ENCODE data around the gene RUNDC1. TPM values are rescaled to one million over a fixed set of nuclear protein-coding genes. Genes with fewer than 3 reads are reported as not detected.
A peak's percentile ranks its signal among the peaks of the same experiment; 100 is the strongest.

The RUNDC1 gene
- polyA plus RNA-seq, 1 experiment: 12.9 TPM

DNA sequence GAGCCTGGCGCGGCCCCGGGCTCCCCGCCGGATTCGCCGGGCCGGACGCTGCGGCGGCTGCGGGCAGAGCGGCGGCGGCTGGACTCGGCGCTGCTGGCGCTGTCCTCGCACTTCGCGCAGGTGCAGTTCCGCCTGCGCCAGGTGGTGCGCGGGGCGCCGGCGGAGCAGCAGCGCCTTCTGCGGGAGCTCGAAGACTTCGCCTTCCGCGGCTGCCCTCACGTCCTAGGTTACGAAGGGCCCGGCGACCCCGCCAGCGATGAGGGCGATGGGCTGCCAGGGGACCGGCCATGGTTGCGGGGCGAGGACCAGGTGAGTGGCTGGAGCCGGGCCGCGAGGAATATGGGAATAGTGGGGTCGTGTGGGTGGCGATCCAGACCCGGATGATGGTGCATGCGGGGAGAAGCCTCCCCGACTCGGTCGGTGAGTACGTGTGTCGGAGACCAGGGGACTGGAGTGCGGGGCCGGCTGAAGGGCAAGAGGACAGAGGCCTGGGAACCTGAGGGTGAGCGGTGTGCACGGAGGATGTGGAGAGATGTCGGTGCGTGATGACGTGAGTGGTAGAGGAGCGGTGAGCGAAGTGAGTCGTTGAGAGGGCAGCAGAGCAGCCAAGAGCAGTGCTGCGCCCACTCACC is 517 bp downstream of the RUNDC1 start:
- ChIA-PET POLR2A (interaction anchor here (1.3 kb wide), 1 partner anchor 17 kb away, joined by 3 read pairs; no protein-coding TSS in a partner anchor), CTCF (no interaction called here)
- no peak for DNase-seq (ENCODE audit: low read depth)

DNA sequence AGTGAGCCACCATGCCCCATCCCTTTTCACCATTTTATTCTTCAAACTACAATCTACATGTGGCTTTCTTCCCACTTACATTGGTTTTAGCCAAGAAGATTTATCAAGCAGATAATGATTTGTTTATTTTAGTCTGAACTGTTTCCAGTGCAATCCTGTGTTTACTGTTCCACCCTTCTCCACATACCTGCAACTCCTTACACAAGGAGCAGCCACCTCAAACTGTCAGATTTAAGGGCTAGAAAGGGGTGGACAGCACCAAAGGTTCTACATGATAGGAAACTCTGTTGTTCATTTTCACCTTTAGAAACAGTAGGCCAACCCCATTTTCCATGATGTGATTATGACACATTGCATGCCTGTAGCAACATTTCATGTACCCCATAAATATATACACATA is 1.9 kb downstream of the RUNDC1 start:
- Histone ChIP-seq H3K4me3 (ENCODE audit: low read depth, low read length) (no peak overlapping the region), H3K36me3 (ENCODE audit: control insufficient read depth, insufficient read depth, low read length) (peaks cover 2% of the 10 kb centered on the region), H3K27me3 (ENCODE audit: control insufficient read depth, insufficient read depth, low read length) (no peaks in the 10 kb centered on the region)
- TF ChIP-seq, protein P1, sequence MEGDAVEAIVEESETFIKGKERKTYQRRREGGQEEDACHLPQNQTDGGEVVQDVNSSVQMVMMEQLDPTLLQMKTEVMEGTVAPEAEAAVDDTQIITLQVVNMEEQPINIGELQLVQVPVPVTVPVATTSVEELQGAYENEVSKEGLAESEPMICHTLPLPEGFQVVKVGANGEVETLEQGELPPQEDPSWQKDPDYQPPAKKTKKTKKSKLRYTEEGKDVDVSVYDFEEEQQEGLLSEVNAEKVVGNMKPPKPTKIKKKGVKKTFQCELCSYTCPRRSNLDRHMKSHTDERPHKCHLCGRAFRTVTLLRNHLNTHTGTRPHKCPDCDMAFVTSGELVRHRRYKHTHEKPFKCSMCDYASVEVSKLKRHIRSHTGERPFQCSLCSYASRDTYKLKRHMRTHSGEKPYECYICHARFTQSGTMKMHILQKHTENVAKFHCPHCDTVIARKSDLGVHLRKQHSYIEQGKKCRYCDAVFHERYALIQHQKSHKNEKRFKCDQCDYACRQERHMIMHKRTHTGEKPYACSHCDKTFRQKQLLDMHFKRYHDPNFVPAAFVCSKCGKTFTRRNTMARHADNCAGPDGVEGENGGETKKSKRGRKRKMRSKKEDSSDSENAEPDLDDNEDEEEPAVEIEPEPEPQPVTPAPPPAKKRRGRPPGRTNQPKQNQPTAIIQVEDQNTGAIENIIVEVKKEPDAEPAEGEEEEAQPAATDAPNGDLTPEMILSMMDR (IDR thresholded peaks at IDR 0.05; ENCODE audit: insufficient read depth, low read depth, low read length): no peak
- no peak for DNase-seq (ENCODE audit: low read depth)
- ChIA-PET POLR2A (no interaction called here), CTCF (no interaction called here)

More for the DNA sequence above, 517 bp downstream of the RUNDC1 start:
- TF ChIP-seq, protein P1 (IDR thresholded peaks at IDR 0.05; ENCODE audit: insufficient read depth, low read depth, low read length): peak; percentile 6; the same call in 1 of the 2 replicates
- Histone ChIP-seq H3K4me3 (ENCODE audit: low read depth, low read length) (peak overlapping the region; percentile 99), H3K27me3 (ENCODE audit: control insufficient read depth, insufficient read depth, low read length) (no peaks in the 10 kb centered on the region), H3K36me3 (ENCODE audit: control insufficient read depth, insufficient read depth, low read length) (no peaks in the 10 kb centered on the region; the same call in 1 of the 2 replicates)

DNA sequence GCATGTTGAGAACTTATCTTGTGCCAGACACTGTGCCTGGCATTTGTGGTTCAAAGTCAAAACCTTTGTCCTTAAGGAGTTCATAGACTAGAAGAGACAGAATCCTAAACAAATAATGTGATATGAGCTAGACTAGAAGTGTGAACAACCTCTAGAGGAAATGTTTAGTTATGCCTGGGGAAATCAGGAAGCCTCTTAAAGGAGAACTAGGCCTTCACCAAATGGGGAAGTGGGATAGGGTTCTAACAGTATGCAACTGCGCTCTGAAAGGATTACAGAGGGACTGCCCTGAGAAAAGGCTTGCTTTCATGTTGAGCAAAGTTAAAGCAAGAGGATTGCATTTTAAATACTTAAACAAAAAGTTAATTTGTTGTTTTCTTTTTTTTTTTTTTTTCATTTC is 4.9 kb downstream of the RUNDC1 start:
- peaks cover 4% of the 10 kb centered on the region for H3K36me3 ChIP-seq (ENCODE audit: control insufficient read depth, insufficient read depth, low read length)
- DNase-seq (ENCODE audit: low read depth): no peak

DNA sequence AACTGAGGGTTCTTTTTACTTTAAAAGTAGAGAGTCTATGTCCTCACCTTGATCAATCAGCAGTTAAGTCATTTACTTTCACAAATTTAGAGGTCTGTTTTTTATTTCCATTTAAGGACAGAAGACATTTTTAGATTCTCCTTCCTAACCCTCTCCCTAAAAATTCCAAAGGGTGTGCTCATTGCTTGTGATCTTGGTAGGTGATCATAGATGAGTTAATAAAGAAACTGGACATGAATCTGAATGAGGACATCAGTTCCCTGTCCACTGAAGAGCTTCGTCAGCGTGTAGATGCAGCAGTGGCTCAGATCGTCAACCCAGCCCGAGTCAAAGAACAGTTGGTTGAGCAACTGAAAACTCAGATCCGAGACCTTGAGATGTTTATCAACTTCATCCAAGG is 8.8 kb downstream of the RUNDC1 start:
- DNase-seq (ENCODE audit: low read depth): no peak
- TF ChIP-seq, protein P1 (IDR thresholded peaks at IDR 0.05; ENCODE audit: insufficient read depth, low read depth, low read length): no peak
- ChIA-PET CTCF (no interaction called here), POLR2A (no interaction called here)
- H3K27me3 ChIP-seq (ENCODE audit: control insufficient read depth, insufficient read depth, low read length): no peaks in the 10 kb centered on the region
- H3K4me3 ChIP-seq (ENCODE audit: low read depth, low read length): no peak overlapping the region
- peaks cover 13% of the 10 kb centered on the region for H3K36me3 ChIP-seq (ENCODE audit: control insufficient read depth, insufficient read depth, low read length)

More for the DNA sequence above, 4.9 kb downstream of the RUNDC1 start:
- CTCF ChIA-PET: interaction anchor here (0.6 kb wide), 1 partner anchor 80 kb away, joined by 3 read pairs; no protein-coding TSS in a partner anchor
- POLR2A ChIA-PET: no interaction called here
- Histone ChIP-seq H3K27me3 (ENCODE audit: control insufficient read depth, insufficient read depth, low read length) (no peaks in the 10 kb centered on the region), H3K4me3 (ENCODE audit: low read depth, low read length) (no peak overlapping the region)
- TF ChIP-seq, protein P1 (IDR thresholded peaks at IDR 0.05; ENCODE audit: insufficient read depth, low read depth, low read length): no peak

DNA sequence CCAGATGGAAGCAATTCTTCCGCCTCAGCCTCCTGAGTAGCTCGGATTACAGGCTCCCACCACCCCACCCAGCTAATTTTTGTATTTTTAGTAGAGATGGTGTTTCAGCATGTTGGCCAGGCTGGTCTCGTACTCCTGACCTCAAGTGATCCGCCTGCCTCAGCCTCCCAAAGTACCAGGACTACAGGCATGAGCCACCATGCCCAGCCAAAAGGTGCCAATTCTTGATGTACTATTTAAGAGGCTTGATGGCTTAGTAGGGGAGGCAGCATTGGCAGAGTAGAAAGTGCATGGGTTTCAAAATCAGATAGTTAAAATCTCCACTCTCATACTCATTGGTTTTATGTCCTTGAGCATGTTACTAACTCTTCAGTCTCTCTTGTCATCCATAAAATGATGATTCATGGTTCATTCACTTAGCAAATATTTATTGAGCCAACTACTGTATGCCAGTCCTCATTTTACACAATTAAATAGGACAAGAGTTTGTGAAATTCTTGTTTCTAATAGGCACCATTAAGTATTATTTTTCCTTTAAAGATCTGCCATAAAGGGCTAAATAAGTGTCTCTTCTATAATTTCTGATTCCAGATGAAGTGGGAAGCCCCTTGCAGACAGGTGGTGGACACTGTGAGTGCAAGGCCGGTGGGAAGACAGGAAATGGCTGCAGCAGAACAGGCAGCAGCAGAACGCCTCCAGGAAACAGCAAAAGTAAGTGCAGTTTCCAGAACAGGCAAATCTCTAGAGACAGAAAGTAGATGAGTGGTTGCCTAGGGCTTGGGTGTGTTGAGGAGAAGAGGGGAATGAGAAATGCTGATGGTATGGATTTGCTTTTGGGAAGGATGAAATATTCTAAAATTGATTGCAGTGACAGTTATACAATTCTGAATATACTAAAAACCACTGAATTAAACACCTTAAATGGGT is 9.6 kb downstream of the RUNDC1 start:
- Histone ChIP-seq H3K4me3 (ENCODE audit: low read depth, low read length) (no peak overlapping the region), H3K36me3 (ENCODE audit: control insufficient read depth, insufficient read depth, low read length) (peaks cover 13% of the 10 kb centered on the region), H3K27me3 (ENCODE audit: control insufficient read depth, insufficient read depth, low read length) (no peaks in the 10 kb centered on the region)
- ChIA-PET CTCF (no interaction called here), POLR2A (no interaction called here)
- peak; percentile 41 for DNase-seq (ENCODE audit: low read depth)
- TF ChIP-seq, protein P1 (IDR thresholded peaks at IDR 0.05; ENCODE audit: insufficient read depth, low read depth, low read length): no peak
